ENCODE results near the gene TAS1R1.

GRCh38 chr1:6600410-6601048, 45.4 kb downstream of the TAS1R1 start:
- no peak for TF ChIP-seq CTCF (optimal IDR thresholded peaks at IDR 0.05 in 1 of 3, IDR thresholded peaks at IDR 0.05 in 1 of 3, conservative IDR thresholded peaks at IDR 0.05 in 1 of 3; ENCODE audit: extremely low read depth in 1 of 3, insufficient read depth in 2 of 3, low read length in 3 of 3)
- no peak for TF ChIP-seq EZH2 (IDR thresholded peaks at IDR 0.05; ENCODE audit: low read length)
